ENCODE data around the gene SUCLG2.

SUCLG2 gene

DNA sequence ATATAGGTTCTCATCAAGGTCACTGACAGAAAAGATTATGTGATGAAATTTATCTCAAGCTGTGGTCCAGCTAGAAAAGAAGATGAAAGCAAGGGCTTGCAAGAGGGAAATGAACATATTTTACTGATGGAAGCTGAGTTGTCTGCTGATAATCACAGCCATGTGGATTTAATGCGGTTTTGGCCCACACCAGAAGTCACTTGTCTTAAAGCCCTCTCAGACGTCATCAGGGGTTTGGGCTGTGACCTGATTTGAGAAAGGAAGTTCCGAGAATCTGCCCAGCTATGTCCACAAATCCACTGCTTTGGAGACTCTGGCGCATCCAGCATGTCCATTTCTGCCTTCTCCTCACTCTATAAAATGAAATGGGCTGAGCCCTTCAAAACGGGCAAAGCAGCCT, 278.4 kb downstream of the SUCLG2 start:
- no peak for DNase-seq

GRCh38 chr3:67362686-67363085, 291.7 kb downstream of the SUCLG2 start:
- DNase-seq, result peak; percentile 62

DNA sequence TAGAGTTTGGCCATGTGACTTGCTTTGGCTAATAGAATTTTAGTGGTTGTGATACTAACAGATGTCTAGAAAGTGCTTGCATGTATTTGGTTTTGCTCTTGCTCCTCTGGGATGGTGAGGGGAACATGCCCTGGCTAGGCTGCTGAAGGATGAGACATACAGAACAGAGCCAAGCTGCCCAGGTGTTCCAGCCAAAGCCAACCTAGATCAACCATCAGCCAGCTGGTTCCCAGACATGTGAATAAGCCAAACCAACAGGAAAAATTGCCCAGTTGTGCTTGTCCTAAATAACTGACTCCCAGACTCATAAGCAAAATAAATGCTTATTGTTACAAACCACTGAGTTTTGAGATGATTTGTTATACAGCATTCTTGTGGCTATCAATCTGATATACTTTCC, 292.6 kb downstream of the SUCLG2 start:
- no peak for DNase-seq

DNA sequence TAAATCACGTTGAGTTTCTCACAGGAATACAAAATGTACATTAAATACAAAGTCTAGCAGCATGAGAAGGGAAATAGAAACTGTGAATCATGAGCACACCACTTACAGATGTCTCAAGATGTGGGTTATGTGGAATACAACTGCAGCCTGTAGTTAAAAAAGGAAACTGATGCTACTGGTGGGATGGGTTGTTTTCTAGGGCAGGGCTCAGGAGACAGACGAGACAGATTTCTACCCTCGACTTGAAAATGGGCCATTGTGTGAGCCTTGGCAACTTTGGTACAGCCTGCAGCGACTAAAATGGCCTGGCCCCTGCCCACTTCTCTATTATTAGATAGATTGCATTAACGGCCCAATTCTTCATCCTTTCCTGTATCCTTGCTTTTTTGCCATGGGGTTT, 293.1 kb downstream of the SUCLG2 start:
- no peak for DNase-seq

DNA sequence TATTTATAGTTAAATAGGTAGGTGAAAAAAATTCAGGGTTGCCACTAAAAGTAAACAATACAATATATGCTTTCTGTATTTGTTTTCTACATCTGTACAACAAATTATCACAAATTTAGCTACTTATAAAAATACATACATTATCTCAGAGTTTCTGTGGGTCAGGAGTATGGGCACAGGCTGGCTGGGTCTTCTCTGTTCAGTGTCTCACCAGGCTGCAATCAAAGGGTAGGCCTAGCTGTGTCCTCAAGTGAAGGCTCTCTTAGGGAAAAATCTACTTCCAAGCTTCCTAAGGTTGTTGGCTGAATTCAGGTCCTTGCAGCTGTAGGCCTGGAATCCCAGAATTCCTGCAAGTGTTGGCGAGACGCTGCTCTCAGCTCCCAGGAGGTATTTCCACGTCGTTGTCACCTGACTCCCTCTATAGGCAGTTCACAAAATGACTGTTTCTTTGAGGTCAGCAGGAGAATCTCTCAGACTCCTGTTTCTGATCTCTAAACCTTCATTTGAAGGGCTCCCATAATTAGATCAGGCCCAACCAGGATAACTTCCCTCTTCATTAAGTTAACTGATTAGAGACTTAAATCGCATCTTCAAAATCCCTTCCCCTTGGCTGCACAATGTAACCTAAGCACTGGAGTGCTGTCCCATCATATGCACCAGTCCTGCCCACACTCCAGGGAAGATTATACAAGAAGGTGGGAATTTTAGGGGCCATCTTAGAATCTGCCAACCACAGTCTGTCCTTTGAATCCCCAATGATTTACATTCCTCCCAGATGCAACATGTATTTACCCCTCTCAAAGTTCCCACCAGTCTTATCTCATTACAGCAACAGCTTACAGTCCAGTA, 296.6 kb downstream of the SUCLG2 start:
- DNase-seq, result no peak

GRCh38 chr3:67349551-67350174, 304.7 kb downstream of the SUCLG2 start:
- peak; percentile 64 for DNase-seq

- no peak for DNase-seq
Observed at GRCh38 chr3:67346081-67346480, 308.3 kb downstream of the SUCLG2 start.

GRCh38 chr3:67335813-67336212, 318.6 kb downstream of the SUCLG2 start:
- DNase-seq, result no peak

DNA sequence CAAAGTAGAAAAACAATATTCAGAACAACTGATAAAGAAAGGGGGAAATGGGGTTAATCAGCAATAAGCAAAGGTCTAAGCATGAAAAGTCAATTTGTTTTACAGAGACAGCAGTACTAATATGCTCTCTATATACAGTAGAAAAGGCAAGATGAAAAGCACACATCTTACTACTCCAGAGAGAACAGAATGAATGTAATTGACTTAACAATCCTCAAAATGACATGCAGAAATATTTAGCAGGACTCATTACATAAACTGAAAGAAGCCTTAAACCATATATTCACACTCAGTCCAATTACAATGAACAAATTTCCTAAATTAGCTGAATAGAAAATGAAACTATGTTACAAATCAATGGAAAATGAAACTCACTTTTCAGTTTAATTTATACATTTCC, 319.8 kb downstream of the SUCLG2 start:
- DNase-seq, result no peak

DNA sequence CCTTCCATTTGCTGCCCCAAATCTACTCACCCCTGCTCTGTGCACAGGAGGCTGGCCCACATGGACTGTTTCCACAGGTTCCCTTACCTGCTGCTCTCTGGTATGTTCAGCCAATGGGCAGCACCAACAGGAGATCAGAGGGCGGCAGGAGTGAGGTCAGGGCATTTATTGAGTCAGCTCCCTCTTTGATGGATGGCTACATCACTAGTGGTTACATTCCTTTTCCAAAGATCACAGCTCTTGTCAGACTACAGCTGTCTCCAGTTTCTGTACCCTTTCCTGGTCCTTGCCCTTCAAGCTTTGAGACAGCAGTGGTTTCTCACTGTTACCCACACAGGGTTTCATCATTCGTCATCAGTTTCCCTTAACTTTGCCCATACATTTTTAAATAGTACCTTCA, 325.1 kb downstream of the SUCLG2 start:
- peak; percentile 69 for DNase-seq

DNA sequence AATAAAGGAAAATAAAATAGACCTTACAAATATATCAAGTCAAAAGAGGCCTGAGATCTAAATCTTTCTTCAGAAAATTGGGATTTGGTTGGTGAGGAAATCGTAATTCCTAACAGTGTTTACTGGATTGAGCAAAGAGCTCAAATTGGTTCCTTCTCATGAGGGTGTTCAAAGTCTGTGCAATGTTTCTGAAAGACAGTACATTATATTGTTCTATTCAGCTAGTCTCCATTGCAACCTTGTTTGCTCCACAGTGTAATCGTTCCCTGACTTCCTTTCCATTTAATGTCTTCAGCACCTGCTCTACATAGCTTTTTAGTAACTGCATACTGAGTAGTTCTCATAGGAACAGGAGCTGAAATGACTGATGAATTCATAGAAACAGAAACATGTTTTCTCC, 326.8 kb downstream of the SUCLG2 start:
- DNase-seq, result no peak

DNA sequence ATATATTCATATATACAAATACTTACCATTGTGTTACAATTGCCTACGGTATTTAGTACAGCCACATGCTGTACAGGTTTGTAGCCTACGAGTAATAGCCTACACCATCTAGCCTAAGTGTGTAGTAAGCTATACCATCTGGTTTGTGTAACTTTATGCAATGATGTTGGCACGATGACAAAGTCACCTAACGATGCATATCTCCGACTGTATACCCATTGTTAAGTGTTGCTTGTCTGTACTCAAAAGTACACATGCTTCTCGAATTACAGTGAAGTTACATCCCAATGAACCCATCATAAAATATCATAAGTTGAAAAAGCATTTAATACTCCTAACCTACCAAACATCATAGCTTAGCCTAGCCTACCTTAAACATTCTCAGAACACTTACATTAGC, 329.2 kb downstream of the SUCLG2 start:
- no peak for DNase-seq
